Testis (tissue), 2 donors: ENCODE data around the gene IL1F10.

ENCODE experiments used
- POLR2A ChIP-seq: fragments of 450-650 bp; IDR thresholded peaks from one replicate; pipeline ENCODE4 v1.6.1; 2017; ENCODE audit warnings: antibody characterized with exemption, mild to moderate bottlenecking, moderate library complexity
- TF ChIP-seq, protein P1 (sequence below), 3 experiments: fragments of 450-650 bp in 2 of 3; fragments of 200-600 bp in 1 of 3; sonication (generic) in 1 of 3; IDR thresholded peaks; one replicate each; pipeline ENCODE4 v1.5.1; 2016 to 2019; ENCODE audit warnings: antibody characterized with exemption in 3 of 3, mild to moderate bottlenecking in 2 of 3, moderate library complexity in 1 of 3

DNA sequence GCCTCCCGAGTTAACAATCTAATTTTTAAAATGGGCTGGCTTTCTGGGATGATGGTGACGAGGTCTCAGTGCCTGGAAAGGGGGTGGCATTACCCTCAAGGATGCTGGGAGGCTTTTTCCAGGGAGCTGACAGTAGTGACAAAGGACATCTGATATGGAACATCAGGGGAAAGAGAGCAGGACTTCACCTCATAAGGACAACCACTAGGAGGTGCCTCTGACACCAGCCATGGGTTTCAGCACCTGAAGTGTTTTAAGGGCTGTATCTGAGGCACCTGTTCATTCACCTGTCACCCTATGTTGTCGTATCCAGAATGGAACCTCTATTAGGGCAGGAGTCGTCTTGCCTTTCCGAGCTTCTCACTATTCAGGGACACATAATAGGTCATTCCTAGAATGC is 25.9 kb upstream of the IL1F10 start:
- TF ChIP-seq, protein P1, sequence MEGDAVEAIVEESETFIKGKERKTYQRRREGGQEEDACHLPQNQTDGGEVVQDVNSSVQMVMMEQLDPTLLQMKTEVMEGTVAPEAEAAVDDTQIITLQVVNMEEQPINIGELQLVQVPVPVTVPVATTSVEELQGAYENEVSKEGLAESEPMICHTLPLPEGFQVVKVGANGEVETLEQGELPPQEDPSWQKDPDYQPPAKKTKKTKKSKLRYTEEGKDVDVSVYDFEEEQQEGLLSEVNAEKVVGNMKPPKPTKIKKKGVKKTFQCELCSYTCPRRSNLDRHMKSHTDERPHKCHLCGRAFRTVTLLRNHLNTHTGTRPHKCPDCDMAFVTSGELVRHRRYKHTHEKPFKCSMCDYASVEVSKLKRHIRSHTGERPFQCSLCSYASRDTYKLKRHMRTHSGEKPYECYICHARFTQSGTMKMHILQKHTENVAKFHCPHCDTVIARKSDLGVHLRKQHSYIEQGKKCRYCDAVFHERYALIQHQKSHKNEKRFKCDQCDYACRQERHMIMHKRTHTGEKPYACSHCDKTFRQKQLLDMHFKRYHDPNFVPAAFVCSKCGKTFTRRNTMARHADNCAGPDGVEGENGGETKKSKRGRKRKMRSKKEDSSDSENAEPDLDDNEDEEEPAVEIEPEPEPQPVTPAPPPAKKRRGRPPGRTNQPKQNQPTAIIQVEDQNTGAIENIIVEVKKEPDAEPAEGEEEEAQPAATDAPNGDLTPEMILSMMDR (IDR thresholded peaks at IDR 0.05): no peak
- TF ChIP-seq POLR2A: no peak
